ENCODE data around the gene EIPR1.

EIPR1 gene

DNA sequence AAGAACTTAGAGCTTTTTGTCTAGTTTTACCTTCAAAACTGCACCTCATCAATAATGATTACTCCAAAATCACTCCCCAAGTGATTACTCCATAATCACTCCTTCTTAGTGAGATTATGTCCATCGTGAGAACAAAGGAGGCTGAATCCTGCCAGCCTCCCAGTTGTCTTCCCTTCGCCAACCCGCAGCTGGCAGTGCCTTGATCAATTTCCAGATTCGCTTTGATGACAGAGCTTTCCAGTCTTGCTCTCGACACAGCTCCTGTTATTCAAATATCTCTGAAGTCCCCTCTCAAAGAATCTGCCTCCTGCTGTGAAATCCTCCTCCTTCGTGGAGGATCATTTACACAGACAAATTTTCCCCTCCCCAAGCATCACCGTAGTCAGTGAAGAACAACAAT, 237.7 kb downstream of the EIPR1 start:
- DNase-seq, result no peak

Data from activated naive CD4-positive, alpha-beta T cell (primary cell).